Measurements from ENCODE around the gene SH3BP4.

SH3BP4 gene

GRCh38 chr2:234967201-234967869, 15.5 kb downstream of the SH3BP4 start:
- DNase-seq, result no peak

- no peak for DNase-seq
Measured at GRCh38 chr2:234967870-234968208, 16.0 kb downstream of the SH3BP4 start.

- DNase-seq, result peak; percentile 72
Measured at GRCh38 chr2:234968631-234969305, 17.0 kb downstream of the SH3BP4 start.

- peak; percentile 30 for DNase-seq
Measured at GRCh38 chr2:234969306-234970098, 17.7 kb downstream of the SH3BP4 start.

- DNase-seq, result no peak
Measured at GRCh38 chr2:234970099-234970440, 18.3 kb downstream of the SH3BP4 start.

GRCh38 chr2:234970477-234970882, 18.7 kb downstream of the SH3BP4 start:
- peak; percentile 94 for DNase-seq

- no peak for DNase-seq
Measured at GRCh38 chr2:234971496-234971895, 19.7 kb downstream of the SH3BP4 start.

GRCh38 chr2:234973008-234973407, 21.2 kb downstream of the SH3BP4 start:
- peak; percentile 49 for DNase-seq

- peak; percentile 86 for DNase-seq
Measured at GRCh38 chr2:234974501-234975385, 22.9 kb downstream of the SH3BP4 start.

GRCh38 chr2:234975611-234976010, 23.8 kb downstream of the SH3BP4 start:
- DNase-seq, result no peak

- DNase-seq, result no peak
Measured at GRCh38 chr2:234976479-234977227, 24.8 kb downstream of the SH3BP4 start.

- no peak for DNase-seq
Measured at GRCh38 chr2:234977228-234977679, 25.4 kb downstream of the SH3BP4 start.

- DNase-seq, result no peak
Measured at GRCh38 chr2:234978466-234979203, 26.8 kb downstream of the SH3BP4 start.

- DNase-seq, result no peak
Measured at GRCh38 chr2:234979204-234980167, 27.7 kb downstream of the SH3BP4 start.

GRCh38 chr2:234980451-234981187, 28.8 kb downstream of the SH3BP4 start:
- no peak for DNase-seq

GRCh38 chr2:234981197-234982095, 29.6 kb downstream of the SH3BP4 start:
- DNase-seq, result peak; percentile 100

GRCh38 chr2:234982096-234982834, 30.4 kb downstream of the SH3BP4 start:
- DNase-seq, result no peak

All from fibroblast of skin of right quadriceps (primary cell).